Embryonic facial prominence (tissue), 1 donor: Measurements from ENCODE around the gene HDAC4.
A peak's percentile ranks its signal among the peaks of the same experiment; 100 is the strongest.
"Not testable (repeated sequence)": the region's sequence is repeated elsewhere in the genome, so short reads cannot be mapped to it uniquely, and the experiment has no call there.

Experiments used
- DNase-seq: peaks from one replicate; pipeline ENCODE4 v3.0.0-alpha.2; 2016; ENCODE audit errors: extremely low spot score

The HDAC4 gene

GRCh38 chr2:239184968-239185903, 215.6 kb downstream of the HDAC4 start:
- DNase-seq: no peak

GRCh38 chr2:239184179-239184578, 216.6 kb downstream of the HDAC4 start:
- DNase-seq: no peak

- DNase-seq: no peak
These were observed 217.6 kb downstream of the HDAC4 start for GRCh38 chr2:239182981-239183791.

GRCh38 chr2:239181903-239182581, 218.8 kb downstream of the HDAC4 start:
- DNase-seq: peak; percentile 53

- no peak for DNase-seq
These were observed 219.5 kb downstream of the HDAC4 start for GRCh38 chr2:239181074-239181902.

- DNase-seq: no peak
These were observed 220.2 kb downstream of the HDAC4 start for GRCh38 chr2:239180526-239181073.

GRCh38 chr2:239179851-239180371, 220.9 kb downstream of the HDAC4 start:
- no peak for DNase-seq

GRCh38 chr2:239178954-239179353, 221.9 kb downstream of the HDAC4 start:
- no peak for DNase-seq

- no peak for DNase-seq
These were observed 222.3 kb downstream of the HDAC4 start for GRCh38 chr2:239178484-239178883.

GRCh38 chr2:239177908-239178307, 222.9 kb downstream of the HDAC4 start:
- no peak for DNase-seq

- no peak for DNase-seq
These were observed 223.5 kb downstream of the HDAC4 start for GRCh38 chr2:239177325-239177724.

- not testable (repeated sequence) for DNase-seq
These were observed 224.5 kb downstream of the HDAC4 start for GRCh38 chr2:239176138-239176803.

- no peak for DNase-seq
These were observed 225.6 kb downstream of the HDAC4 start for GRCh38 chr2:239175181-239175580.

- no peak for DNase-seq
These were observed 227.5 kb downstream of the HDAC4 start for GRCh38 chr2:239173301-239173700.

GRCh38 chr2:239171643-239172042, 229.2 kb downstream of the HDAC4 start:
- DNase-seq: no peak

GRCh38 chr2:239169311-239170048, 231.3 kb downstream of the HDAC4 start:
- DNase-seq: no peak

- no peak for DNase-seq
These were observed 232.2 kb downstream of the HDAC4 start for GRCh38 chr2:239168575-239168974.

GRCh38 chr2:239167766-239168444, 232.9 kb downstream of the HDAC4 start:
- no peak for DNase-seq
